Measurements from ENCODE around the gene SACM1L.

SACM1L gene

GRCh38 chr3:45786801-45787495 lies 97.8 kb downstream of the SACM1L start:
- no peak for DNase-seq (ENCODE audit: low spot score)

- no peak for DNase-seq (ENCODE audit: low spot score)
These were observed 98.4 kb downstream of the SACM1L start for GRCh38 chr3:45787551-45787950.

- DNase-seq (ENCODE audit: low spot score): no peak
These were observed 100.1 kb downstream of the SACM1L start for GRCh38 chr3:45789235-45789812.

- DNase-seq (ENCODE audit: low spot score): no peak
These were observed 101.4 kb downstream of the SACM1L start for GRCh38 chr3:45790596-45790995.

- DNase-seq (ENCODE audit: low spot score): no peak
These were observed 102.8 kb downstream of the SACM1L start for GRCh38 chr3:45792036-45792435.

GRCh38 chr3:45792516-45793172 lies 103.4 kb downstream of the SACM1L start:
- no peak for DNase-seq (ENCODE audit: low spot score)

- DNase-seq (ENCODE audit: low spot score): no peak
These were observed 104.4 kb downstream of the SACM1L start for GRCh38 chr3:45793482-45794176.

- DNase-seq (ENCODE audit: low spot score): no peak
These were observed 105.0 kb downstream of the SACM1L start for GRCh38 chr3:45794177-45794560.

GRCh38 chr3:45794660-45795059 lies 105.5 kb downstream of the SACM1L start:
- no peak for DNase-seq (ENCODE audit: low spot score)
